ENCODE results near the gene ANKH.

- TF ChIP-seq POLR2AphosphoS5 (IDR thresholded peaks at IDR 0.05; ENCODE audit: low read depth, low read length) (no peak), REST (IDR thresholded peaks at IDR 0.05; ENCODE audit: low read depth) (no peak)
Measured at GRCh38 chr5:14696851-14697250, 174.7 kb downstream of the ANKH start.
